ENCODE results near the gene CORO7.

CORO7 gene

GRCh38 chr16:4381072-4381934, 35.1 kb downstream of the CORO7 start:
- Histone ChIP-seq H3K79me2 (ENCODE audit: insufficient read depth, low read length) (no peaks in the 10 kb centered on the region), H3K27ac (ENCODE audit: low read length) (no peak overlapping the region), H2AFZ (ENCODE audit: low read depth, low read length) (no peak overlapping the region), H3K4me3 (ENCODE audit: low read depth in 1 of 2, low read length in 2 of 2) (no peak overlapping the region), H3K9ac (ENCODE audit: low read depth, low read length) (no peak overlapping the region), H3K36me3 (ENCODE audit: insufficient read depth, low read length) (peaks cover 34% of the 10 kb centered on the region), H3K9me3 (ENCODE audit: insufficient read depth, low read length, severe bottlenecking) (no peaks in the 10 kb centered on the region), H3K27me3 (ENCODE audit: insufficient read depth, low read length, poor library complexity) (no peaks in the 10 kb centered on the region), H4K20me1 (ENCODE audit: insufficient read depth, low read length) (peaks cover 38% of the 10 kb centered on the region), H3K4me1 (ENCODE audit: insufficient read depth, low read length) (no peaks in the 10 kb centered on the region), H3K4me2 (ENCODE audit: insufficient read depth, low read length) (no peak overlapping the region)
- no peak for ATAC-seq (ENCODE audit: insufficient read depth, low read depth)
- no peak for DNase-seq
- no peak for TF ChIP-seq CTCF (IDR thresholded peaks at IDR 0.05; ENCODE audit: borderline replicate concordance, extremely low read depth, low read length, poor library complexity, severe bottlenecking)
- TF ChIP-seq EZH2 (IDR thresholded peaks at IDR 0.05; ENCODE audit: borderline replicate concordance, low read depth, low read length, severe bottlenecking), result no peak

- Histone ChIP-seq H3K27me3 (ENCODE audit: insufficient read depth, low read length, poor library complexity) (no peaks in the 10 kb centered on the region), H3K9me3 (ENCODE audit: insufficient read depth, low read length, severe bottlenecking) (no peaks in the 10 kb centered on the region), H3K9ac (ENCODE audit: low read depth, low read length) (no peak overlapping the region), H3K4me1 (ENCODE audit: insufficient read depth, low read length) (no peaks in the 10 kb centered on the region), H2AFZ (ENCODE audit: low read depth, low read length) (no peak overlapping the region), H3K27ac (ENCODE audit: low read length) (no peak overlapping the region), H3K79me2 (ENCODE audit: insufficient read depth, low read length) (no peaks in the 10 kb centered on the region), H3K4me2 (ENCODE audit: insufficient read depth, low read length) (no peak overlapping the region), H3K36me3 (ENCODE audit: insufficient read depth, low read length) (peaks cover 29% of the 10 kb centered on the region), H3K4me3 (ENCODE audit: low read depth in 1 of 2, low read length in 2 of 2) (no peak overlapping the region), H4K20me1 (ENCODE audit: insufficient read depth, low read length) (peaks cover 37% of the 10 kb centered on the region)
- ATAC-seq (ENCODE audit: insufficient read depth, low read depth), result no peak
- TF ChIP-seq EZH2 (IDR thresholded peaks at IDR 0.05; ENCODE audit: borderline replicate concordance, low read depth, low read length, severe bottlenecking), result no peak
- no peak for TF ChIP-seq CTCF (IDR thresholded peaks at IDR 0.05; ENCODE audit: borderline replicate concordance, extremely low read depth, low read length, poor library complexity, severe bottlenecking)
- DNase-seq, result no peak
Observed at GRCh38 chr16:4380119-4381063, 36.0 kb downstream of the CORO7 start.

- DNase-seq (no peak), ATAC-seq (ENCODE audit: insufficient read depth, low read depth) (no peak)
- Histone ChIP-seq H4K20me1 (ENCODE audit: insufficient read depth, low read length) (peaks cover 40% of the 10 kb centered on the region), H3K4me1 (ENCODE audit: insufficient read depth, low read length) (no peaks in the 10 kb centered on the region), H3K4me2 (ENCODE audit: insufficient read depth, low read length) (no peak overlapping the region), H3K9ac (ENCODE audit: low read depth, low read length) (no peak overlapping the region), H3K79me2 (ENCODE audit: insufficient read depth, low read length) (no peaks in the 10 kb centered on the region), H3K4me3 (ENCODE audit: low read depth in 1 of 2, low read length in 2 of 2) (no peak overlapping the region), H3K36me3 (ENCODE audit: insufficient read depth, low read length) (peaks cover 19% of the 10 kb centered on the region), H3K9me3 (ENCODE audit: insufficient read depth, low read length, severe bottlenecking) (no peaks in the 10 kb centered on the region), H3K27me3 (ENCODE audit: insufficient read depth, low read length, poor library complexity) (no peaks in the 10 kb centered on the region), H2AFZ (ENCODE audit: low read depth, low read length) (no peak overlapping the region), H3K27ac (ENCODE audit: low read length) (no peak overlapping the region)
- TF ChIP-seq EZH2 (IDR thresholded peaks at IDR 0.05; ENCODE audit: borderline replicate concordance, low read depth, low read length, severe bottlenecking) (no peak), CTCF (IDR thresholded peaks at IDR 0.05; ENCODE audit: borderline replicate concordance, extremely low read depth, low read length, poor library complexity, severe bottlenecking) (no peak)
Observed at GRCh38 chr16:4378999-4379690, 37.3 kb downstream of the CORO7 start.
